ENCODE data around the gene SLC35B1.
"Not testable (repeated sequence)": the region's sequence is repeated elsewhere in the genome, so short reads cannot be mapped to it uniquely, and the experiment has no call there.

SLC35B1 gene

GRCh38 chr17:49699966-49700575 lies 7.7 kb downstream of the SLC35B1 start:
- DNase-seq (ENCODE audit: low read depth): no peak

DNA sequence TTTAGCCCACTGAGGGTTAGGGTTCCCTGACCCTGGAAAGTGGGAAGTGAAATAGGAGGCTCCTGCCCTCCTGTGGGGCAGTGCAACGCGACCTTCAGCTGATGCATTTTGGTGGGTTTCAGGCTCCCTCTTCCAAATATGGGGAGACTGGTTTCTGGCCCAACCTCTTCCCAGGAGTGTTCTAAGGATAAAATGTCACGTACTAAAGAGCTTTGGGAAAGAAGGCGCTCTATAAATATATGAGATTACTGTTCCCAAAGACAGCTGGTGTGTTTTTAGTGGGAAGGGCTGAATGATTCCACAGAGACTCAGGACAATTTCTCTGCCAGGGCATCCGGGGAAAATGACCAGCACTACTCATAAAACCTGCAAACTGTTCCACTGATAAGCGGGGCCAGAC lies 9.8 kb downstream of the SLC35B1 start:
- DNase-seq (ENCODE audit: low read depth): no peak

DNA sequence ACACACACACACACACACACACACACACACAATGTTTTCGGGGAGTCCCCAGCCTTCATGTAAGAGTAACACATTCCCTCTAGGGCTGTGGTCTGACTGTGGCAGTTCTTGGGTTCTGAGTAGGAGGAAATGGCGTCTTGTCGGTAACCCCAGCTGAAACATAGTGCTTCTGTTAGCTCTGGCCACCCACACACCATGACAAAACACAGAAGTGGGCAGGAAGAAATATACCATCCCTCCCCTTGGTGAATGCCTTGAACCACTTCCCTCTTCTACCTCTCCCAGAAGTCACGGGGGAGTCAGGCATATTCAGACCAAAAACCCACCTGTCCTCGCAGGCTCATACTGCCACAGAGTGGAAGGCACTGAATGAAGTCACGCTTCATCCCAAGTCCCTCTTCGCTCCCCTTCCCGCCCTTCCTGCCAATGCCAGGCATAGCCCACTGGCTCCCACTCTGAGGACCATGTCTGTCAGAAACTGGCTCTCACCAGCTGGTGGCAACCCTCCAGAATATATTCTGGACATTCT lies 11.5 kb downstream of the SLC35B1 start:
- DNase-seq (ENCODE audit: low read depth): no peak

DNA sequence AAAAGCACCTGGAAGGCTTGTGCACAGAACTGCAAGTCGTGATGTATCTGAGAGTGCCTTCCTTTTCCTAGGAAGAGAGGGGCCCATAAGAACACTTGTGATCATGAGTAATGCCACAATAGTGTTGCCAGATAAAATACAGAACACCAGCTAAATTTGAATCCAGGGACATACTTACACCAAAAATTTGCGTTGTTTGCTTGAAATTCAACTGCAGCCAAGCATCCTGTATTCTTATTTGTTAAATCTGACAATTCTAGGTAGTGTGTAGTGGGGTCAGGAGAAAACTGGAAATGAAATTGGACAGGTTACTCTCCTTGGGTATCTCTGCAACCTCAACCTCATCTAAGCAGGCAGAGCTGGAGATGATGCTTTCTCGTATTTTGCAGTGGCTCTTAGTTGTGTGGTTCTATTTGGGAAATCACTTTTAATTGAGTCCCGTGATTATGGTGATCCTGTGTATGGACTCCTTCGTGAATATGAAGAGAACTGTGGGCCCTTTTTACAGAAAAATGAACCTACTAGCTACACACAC lies 12.0 kb downstream of the SLC35B1 start:
- no peak for DNase-seq (ENCODE audit: low read depth)

GRCh38 chr17:49694847-49695697 lies 12.7 kb downstream of the SLC35B1 start:
- DNase-seq (ENCODE audit: low read depth): no peak

- DNase-seq (ENCODE audit: low read depth): no peak
Measured at GRCh38 chr17:49692751-49693150, 15.0 kb downstream of the SLC35B1 start.

- DNase-seq (ENCODE audit: low read depth): no peak
Measured at GRCh38 chr17:49691677-49692191, 16.0 kb downstream of the SLC35B1 start.

GRCh38 chr17:49691086-49691676 lies 16.6 kb downstream of the SLC35B1 start:
- DNase-seq (ENCODE audit: low read depth): no peak

- DNase-seq (ENCODE audit: low read depth): no peak
Measured at GRCh38 chr17:49690256-49690655, 17.5 kb downstream of the SLC35B1 start.

DNA sequence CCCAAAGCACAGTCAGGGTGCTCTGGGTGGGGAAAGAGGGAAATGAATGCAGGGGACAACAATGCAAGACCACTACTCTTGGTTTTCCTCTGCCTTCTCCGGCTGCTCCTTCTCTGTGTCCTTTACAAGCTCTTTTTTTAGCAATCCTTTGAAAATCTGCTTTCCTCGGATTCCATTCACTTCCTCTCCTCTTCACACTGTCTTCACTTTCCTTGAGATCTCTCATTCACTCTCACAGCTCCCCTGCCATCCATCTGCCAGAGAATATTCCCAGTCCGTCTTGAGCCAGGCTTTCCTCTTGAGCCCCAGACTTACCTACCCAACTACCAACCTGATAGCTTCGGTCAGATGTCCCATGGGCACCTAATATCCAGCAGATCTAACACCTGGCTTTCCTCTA lies 18.9 kb downstream of the SLC35B1 start:
- DNase-seq (ENCODE audit: low read depth): no peak

DNA sequence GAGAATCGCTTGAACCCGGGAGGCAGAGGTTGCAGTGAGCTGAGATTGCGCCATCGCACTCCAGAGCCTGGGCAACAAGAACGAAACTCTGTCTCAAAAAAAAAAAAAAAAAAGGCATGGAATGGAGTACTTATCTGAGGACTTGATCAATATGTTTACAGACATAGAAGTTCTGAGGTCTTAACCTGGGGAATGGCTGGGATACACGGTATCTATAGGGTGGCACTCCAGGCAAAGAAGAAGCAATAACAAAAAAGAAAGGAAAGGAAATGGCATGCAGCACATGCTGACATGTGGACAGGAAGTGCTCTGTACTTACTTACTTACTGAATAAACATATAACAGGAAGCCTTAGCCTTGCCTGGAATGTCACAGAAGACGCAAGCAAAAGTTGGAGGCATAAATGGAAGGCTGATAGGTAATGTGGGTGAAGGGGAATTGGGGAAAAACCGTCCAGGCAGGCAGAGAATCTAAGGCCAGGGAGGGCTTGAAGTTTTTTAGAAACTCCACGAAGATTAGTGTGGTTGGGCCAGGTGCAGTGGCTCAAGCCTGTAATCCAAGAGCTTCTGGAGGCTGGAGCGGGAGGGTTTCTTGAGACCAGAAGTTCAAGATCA lies 19.8 kb downstream of the SLC35B1 start:
- peak; percentile 76 for DNase-seq (ENCODE audit: low read depth)

- DNase-seq (ENCODE audit: low read depth): no peak
Measured at GRCh38 chr17:49681106-49681979, 26.4 kb downstream of the SLC35B1 start.

DNA sequence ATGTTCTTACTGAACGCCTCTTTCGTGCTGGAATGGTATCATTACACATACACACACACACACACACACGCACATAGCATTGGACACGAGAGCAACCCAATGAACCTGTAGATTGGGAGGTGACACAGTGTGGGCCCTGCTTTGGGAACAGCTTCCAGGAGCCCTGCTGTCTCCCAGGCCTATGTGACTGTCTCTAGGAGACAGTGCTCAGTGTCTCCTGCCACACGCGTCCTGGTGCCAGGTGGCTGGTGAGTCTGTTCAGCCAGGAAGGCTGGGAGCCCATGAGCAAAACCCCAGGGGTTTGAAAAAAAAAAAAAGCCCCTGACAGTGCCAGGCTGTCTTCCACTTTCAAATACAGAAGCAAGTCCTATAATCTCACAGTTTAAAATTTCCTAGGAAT lies 27.4 kb downstream of the SLC35B1 start:
- no peak for DNase-seq (ENCODE audit: low read depth)

DNA sequence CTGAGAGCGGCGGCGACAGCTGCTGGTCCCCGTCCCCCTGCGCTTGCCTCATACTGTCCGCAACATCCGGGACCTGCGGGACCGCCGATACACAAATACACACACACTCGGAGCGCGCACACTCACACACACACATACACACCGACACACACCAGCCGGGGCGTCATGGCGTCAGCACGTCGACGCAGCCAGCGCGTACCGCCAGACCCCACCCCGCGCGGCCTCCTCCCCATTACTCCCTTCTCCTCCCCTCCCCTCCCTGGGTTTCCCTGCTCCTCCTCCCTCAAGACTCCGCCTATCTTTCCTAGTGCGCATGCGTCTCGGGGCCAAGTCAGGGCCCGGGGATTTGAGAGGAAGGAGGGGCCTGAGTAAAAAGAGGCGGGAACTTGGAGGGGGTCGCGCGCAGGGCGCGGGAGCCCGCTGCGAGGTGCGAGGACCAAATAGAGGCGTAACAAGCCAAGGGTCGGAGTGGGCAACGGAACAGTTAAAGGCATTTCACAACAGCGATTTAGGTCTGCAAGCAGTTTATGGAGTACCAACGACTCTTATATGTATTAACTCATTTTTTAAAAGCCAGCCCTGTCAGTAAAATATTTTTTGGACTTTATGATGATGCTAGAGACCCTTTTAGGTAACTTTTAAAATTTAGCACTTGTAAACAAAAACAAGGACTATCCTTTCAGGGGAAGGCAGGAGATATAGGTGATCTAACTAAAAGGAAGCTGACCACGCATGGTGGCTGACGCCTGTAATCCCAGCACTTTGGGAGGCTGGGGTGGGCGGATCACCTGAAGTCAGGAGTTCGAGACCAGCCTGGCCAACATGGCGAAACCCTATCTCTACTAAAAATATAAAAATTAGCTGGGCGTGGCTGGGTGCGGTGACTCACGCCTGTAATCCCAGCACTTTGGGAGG lies 29.6 kb downstream of the SLC35B1 start, which contains the start of gene SPOP:
TSS of gene SPOP (minus strand) at position 165 of the 915 bp plus-strand sequence. CDS start 55,287 bp downstream, outside the sequence.
- peak; percentile 100 for DNase-seq (ENCODE audit: low read depth)

DNA sequence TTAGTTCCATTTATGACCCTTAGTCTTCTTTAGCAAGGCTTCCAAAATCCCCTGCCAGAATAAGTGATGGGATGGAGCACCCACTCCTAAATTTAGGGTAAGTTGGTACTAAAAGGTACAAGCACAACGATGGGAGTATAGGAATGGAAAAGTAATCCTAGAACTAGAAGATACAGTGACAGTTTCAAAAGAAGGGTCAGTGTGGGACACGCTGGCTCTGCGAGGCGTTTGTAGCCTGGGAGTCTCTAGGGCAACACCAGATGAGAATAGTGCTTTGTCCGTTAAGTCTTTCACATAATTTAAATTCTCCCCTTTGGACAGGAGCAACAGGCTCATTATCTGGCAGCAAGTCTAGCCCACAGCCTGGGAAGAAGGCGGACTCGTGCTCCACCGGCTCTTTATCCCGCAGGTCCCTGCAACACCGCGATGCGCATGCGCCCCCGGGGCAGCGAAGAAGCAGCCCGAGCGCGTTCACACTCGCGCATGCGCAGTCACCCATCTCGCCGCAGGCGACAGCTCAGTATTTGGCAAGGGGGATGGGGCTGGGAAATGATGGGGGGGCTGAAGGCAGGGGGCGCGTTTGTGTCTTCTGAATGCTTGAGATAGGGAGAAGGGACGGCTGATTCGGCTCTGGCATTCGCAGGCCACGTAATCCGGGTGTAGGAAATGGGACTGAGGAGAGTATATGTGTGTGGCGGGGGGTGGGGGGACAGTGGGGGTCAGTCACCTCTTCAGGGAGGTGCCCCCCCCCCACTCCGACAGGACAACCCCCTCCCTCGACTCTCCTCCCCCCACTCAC lies 30.4 kb downstream of the SLC35B1 start:
- DNase-seq (ENCODE audit: low read depth): peak; percentile 88

- DNase-seq (ENCODE audit: low read depth): peak; percentile 55
Measured at GRCh38 chr17:49676276-49676868, 31.4 kb downstream of the SLC35B1 start.

DNA sequence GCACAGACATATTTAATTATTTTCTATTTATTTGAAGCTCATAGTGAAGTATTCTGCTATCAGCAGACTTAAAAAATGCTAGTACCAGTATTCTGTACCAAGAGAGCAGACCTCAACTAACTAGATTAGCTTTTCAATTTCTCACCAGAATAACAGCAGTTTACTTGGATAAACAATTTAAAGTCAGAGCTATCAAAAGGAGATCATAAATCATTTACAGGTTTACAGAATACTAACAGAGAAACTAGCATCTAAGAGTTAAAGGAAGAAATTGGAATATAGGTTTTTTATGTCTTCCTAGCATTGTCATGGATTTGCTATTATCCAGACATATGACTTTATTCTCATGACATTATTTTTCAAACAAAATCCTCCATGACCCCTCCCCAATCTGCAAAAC lies 33.3 kb downstream of the SLC35B1 start:
- DNase-seq (ENCODE audit: low read depth): no peak

GRCh38 chr17:49673679-49674078 lies 34.1 kb downstream of the SLC35B1 start:
- DNase-seq (ENCODE audit: low read depth): not testable (repeated sequence)
